Fibroblast of peridontal ligament (primary cell): ENCODE measurements around the gene CCDC112.
"Not testable (repeated sequence)": the region's sequence is repeated elsewhere in the genome, so short reads cannot be mapped to it uniquely, and the experiment has no call there.

Experiments
- DNase-seq: peaks from one replicate; pipeline ENCODE4 v3.0.0-alpha.2; 2010; ENCODE audit errors: extremely low read depth

CCDC112 gene

GRCh38 chr5:115296124-115297022 is at the start of gene CCDC112:
Gene CCDC112, minus strand, starts transcription at chr5:115296654. Its CDS starts 111 bp downstream, at chr5:115296543.
- peak; percentile 56 for DNase-seq

DNA sequence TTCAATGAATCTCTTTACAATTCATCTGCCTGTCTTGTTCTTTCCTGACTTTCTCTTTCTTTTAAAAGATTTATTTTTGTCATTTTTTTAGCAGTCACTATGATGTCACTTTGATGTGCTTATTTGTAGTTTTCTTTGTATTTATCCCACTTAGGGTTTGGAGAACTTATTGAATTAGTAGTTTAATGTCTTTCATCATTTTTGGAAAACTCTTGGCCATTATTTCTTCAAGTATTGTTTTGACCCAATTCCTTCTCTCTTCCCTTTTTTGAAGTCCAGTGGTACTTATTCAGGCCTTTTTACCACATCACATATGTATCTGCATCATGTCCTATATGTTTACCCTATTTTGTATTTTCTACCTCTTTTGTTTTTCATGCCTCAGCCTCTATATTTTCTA is 48.9 kb upstream of the CCDC112 start:
- no peak for DNase-seq

- peak; percentile 81 for DNase-seq
Measured at GRCh38 chr5:115343855-115344254, 47.4 kb upstream of the CCDC112 start.

- no peak for DNase-seq
Measured at GRCh38 chr5:115342590-115343377, 46.3 kb upstream of the CCDC112 start.

- DNase-seq, result no peak
Measured at GRCh38 chr5:115341745-115342144, 45.3 kb upstream of the CCDC112 start.

- no peak for DNase-seq
Measured at GRCh38 chr5:115338851-115339250, 42.4 kb upstream of the CCDC112 start.

DNA sequence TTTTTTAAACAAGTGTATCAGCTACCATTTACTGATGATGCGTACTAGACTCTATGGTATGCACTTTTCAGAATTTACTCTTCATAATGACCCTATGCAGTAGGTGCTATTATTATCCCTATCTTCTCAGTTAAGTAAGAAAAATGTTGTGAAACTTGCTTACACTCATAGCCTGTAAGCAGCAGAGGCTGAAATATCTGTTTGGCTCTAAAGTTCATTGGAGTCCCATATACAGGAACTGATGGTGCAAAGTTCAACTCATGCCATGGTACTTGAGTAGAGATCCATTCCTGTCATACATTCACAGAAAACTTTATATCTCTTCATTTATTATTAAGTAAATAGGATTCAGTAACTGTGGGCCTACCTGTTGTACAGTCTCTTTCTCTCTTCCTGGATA is 41.4 kb upstream of the CCDC112 start:
- DNase-seq, result no peak

- no peak for DNase-seq
Measured at GRCh38 chr5:115336964-115337363, 40.5 kb upstream of the CCDC112 start.

- DNase-seq, result no peak
Measured at GRCh38 chr5:115336201-115336720, 39.8 kb upstream of the CCDC112 start.

- DNase-seq, result no peak
Measured at GRCh38 chr5:115335301-115335700, 38.8 kb upstream of the CCDC112 start.

- DNase-seq, result peak; percentile 43
Measured at GRCh38 chr5:115333164-115333563, 36.7 kb upstream of the CCDC112 start.

GRCh38 chr5:115330830-115331229 is 34.4 kb upstream of the CCDC112 start:
- DNase-seq, result no peak

- DNase-seq, result no peak
Measured at GRCh38 chr5:115329475-115329874, 33.0 kb upstream of the CCDC112 start.

DNA sequence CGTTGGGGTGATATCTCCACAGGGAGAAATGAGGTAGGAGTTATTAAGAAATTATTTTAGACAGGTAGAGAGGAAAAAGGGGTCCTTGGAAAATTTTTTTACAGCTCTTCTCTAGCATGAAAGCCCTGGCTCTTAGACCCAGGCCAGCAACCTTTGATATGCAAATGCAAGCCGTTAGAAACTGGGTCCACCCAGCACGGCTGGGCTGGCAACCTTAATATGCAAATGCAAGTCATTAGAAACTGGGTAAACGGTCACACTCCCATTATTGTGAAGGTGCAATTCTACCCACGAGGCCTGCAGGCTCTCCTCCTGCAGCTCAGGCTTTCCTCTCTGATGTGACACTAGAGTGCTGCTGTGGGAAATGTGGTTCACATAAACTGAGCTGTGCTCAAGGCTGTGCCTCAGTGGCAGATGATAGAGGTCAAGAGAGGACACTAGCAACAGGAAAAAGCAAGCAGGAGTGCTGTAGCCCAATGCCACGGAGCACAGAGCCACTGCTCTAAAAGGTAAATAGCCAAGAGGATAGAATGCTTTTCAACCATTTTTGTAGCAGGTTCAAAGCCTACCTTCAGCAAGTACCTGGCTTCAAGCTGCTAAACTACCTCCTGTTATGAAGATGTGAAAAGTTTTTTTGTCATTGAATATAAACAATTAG is 32.3 kb upstream of the CCDC112 start:
- not testable (repeated sequence) for DNase-seq

DNA sequence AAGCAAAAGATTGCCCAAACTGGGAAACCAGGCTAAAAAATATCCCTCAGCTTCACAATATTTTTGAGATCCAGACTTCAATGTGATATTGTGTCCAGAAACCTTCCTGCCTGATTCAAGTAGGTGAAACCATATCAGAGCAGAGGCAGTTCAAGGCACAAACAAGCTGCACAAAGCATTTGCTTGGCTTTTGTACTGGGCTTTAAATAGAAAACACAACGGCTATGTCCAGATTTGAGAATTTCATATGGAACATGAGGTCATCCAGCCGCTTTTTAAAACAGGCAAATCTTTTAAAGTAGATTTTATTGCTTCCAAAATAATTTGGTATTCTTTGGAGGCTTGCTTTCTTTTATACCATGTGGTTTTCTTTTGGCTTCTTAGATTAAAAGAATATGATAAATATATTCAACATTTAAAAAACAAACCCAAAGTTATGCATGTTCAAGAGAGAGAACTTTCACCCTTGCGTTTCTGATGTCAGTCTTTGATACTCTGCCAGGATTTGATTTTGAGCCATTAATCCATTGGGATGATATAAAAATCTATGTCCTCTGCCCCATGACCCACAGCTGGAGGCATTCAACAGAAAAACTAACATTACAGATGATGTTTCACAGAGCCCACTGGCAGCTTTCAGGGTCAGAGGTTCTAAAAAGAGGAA is 29.0 kb upstream of the CCDC112 start:
- peak; percentile 23 for DNase-seq

GRCh38 chr5:115324021-115324420 is 27.6 kb upstream of the CCDC112 start:
- DNase-seq, result peak; percentile 21

DNA sequence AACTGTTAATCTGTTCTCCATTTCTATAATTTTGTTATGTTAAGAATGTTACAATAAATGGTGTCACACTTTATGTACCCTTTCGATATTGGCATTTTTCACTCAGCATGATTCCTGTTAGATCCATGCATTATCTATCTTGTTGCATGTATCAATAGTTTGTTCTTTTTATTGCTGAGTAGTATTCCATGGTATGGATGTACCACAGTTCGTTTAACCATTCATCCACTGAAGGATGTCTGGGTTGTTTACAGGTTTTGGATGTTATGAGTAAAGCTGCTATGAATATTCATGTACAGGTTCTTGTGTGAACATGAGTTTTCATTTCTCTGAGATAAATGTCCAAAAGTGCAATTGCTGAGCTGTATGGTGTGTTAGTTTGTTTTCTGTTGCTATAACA is 26.3 kb upstream of the CCDC112 start:
- DNase-seq, result no peak

DNA sequence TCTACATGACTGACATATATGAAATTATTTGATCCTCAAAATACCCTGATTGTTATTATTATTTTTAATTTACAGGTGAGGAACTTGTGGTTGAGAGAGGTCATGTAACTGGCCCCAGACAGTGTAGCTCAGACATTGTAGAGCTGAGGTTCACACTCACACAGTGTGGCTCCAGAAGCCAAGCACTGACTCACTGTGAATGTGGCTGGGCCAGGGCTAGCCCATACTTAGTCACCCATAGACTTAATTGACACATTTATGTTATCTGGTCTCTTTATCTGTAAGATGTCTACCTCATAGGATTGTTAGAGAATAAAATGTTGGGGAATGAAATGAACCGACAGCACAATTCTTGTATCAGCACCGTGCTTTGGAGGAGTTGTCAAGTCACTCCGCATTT is 24.9 kb upstream of the CCDC112 start:
- DNase-seq, result no peak

- no peak for DNase-seq
Measured at GRCh38 chr5:115320515-115320914, 24.1 kb upstream of the CCDC112 start.

DNA sequence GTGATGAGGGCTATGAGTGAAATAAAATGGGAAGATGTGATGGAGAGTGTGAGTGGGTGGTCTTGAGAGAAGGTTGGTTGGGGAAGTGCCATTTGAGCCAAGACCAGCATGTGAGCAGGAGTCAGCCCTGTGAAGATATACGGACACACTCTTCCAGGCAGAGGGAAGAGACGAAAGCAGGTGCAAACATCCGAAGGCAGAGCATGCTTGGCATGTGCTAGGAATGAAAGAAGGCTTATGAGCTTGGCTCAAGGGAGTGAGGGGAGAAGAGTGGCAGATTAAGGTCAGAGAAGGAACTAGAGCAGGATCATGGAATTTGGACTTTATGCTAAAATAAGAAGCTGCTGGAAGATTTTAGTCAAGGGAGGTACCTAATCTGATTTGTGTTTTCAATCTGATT is 23.6 kb upstream of the CCDC112 start:
- DNase-seq, result no peak

GRCh38 chr5:115319007-115319406 is 22.6 kb upstream of the CCDC112 start:
- no peak for DNase-seq

- no peak for DNase-seq
Measured at GRCh38 chr5:115317736-115318135, 21.3 kb upstream of the CCDC112 start.
